Spleen (tissue), 7 donors: ENCODE results near the gene HEATR5B.

Experiments
- POLR2A ChIP-seq, 3 donors: fragments of 450-650 bp; IDR thresholded peaks; one replicate each; pipeline ENCODE4 v1.5.1; 2017; ENCODE audit warnings: antibody characterized with exemption in 3 of 3, mild to moderate bottlenecking in 1 of 3
- POLR2AphosphoS5 ChIP-seq, 3 donors: sonication (generic); formaldehyde crosslinking; IDR thresholded peaks; one replicate each; pipeline ENCODE4 v1.5.1; 2017; ENCODE audit warnings: antibody characterized with exemption in 3 of 3
- TF ChIP-seq, protein P1 (sequence below), 11 experiments: fragments of 200-600 bp in 7 of 11; fragments of 450-650 bp in 4 of 11; sonication (generic) in 4 of 11; IDR thresholded peaks in 8 of 11; conservative IDR thresholded peaks in 3 of 11; 1 replicate in 7 of 11; 2 replicates in 4 of 11; pipeline versions ENCODE4 v1.4.0 to v1.8.0; 2016 to 2021; ENCODE audit warnings: antibody characterized with exemption in 11 of 11, inconsistent platforms in 4 of 11, mild to moderate bottlenecking in 1 of 11
- donor health status: DM: no; HTN: no; CAD: no; lungs with moderate emphysema.
- donor health status: DM: no; HTN: no; CAD: no.
- donor health status: DM: no; HTN: no; CAD: no.

DNA sequence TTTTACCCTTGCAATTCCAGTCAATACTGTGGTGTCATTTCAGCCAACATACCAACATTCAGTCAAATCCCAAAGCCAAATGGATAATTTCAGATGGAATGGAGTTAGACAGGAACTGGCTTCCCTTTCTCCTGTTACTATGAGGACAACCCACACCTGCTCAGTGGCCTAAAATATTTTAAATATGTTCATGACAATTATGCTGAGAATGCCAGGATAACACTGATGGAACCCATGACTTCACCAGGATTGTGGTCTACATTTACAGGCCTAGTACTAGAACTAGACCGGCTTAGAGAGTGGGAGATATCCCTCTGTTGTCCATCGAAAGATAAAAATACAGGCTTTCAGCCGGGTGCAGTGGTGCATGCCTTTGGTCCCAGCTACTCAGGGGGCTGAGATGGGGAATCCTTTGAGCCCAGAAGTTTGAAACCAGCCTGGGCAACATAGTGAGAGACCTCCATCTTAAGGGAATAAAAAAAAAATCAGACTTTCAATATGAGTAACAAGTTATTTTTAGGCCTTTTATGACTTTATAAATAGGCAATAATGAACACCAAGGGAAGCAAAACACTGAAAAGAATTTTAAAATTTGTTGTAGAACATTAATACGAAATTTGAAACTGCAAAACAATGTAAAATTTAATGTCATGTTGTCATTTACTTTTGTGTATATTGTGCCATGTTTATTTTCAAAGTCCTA, 14.4 kb upstream of the HEATR5B start:
- TF ChIP-seq POLR2A (IDR thresholded peaks at IDR 0.05) (no peak), POLR2AphosphoS5 (IDR thresholded peaks at IDR 0.05) (no peak)
- TF ChIP-seq, protein P1, sequence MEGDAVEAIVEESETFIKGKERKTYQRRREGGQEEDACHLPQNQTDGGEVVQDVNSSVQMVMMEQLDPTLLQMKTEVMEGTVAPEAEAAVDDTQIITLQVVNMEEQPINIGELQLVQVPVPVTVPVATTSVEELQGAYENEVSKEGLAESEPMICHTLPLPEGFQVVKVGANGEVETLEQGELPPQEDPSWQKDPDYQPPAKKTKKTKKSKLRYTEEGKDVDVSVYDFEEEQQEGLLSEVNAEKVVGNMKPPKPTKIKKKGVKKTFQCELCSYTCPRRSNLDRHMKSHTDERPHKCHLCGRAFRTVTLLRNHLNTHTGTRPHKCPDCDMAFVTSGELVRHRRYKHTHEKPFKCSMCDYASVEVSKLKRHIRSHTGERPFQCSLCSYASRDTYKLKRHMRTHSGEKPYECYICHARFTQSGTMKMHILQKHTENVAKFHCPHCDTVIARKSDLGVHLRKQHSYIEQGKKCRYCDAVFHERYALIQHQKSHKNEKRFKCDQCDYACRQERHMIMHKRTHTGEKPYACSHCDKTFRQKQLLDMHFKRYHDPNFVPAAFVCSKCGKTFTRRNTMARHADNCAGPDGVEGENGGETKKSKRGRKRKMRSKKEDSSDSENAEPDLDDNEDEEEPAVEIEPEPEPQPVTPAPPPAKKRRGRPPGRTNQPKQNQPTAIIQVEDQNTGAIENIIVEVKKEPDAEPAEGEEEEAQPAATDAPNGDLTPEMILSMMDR (IDR thresholded peaks at IDR 0.05 in 8 of 11, conservative IDR thresholded peaks at IDR 0.05 in 3 of 11), result no peak
